Activated CD8-positive, alpha-beta memory T cell treated with anti-CD3 and anti-CD28 coated beads, Interleukin-2, amount 50 U/mL, for 48 hours (primary cell): Measurements from ENCODE around the gene LENEP.

Experiments used
- DNase-seq: peaks from one replicate; pipeline ENCODE4 v3.0.0-alpha.2; 2020

LENEP gene, protein sequence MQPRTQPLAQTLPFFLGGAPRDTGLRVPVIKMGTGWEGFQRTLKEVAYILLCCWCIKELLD

DNA sequence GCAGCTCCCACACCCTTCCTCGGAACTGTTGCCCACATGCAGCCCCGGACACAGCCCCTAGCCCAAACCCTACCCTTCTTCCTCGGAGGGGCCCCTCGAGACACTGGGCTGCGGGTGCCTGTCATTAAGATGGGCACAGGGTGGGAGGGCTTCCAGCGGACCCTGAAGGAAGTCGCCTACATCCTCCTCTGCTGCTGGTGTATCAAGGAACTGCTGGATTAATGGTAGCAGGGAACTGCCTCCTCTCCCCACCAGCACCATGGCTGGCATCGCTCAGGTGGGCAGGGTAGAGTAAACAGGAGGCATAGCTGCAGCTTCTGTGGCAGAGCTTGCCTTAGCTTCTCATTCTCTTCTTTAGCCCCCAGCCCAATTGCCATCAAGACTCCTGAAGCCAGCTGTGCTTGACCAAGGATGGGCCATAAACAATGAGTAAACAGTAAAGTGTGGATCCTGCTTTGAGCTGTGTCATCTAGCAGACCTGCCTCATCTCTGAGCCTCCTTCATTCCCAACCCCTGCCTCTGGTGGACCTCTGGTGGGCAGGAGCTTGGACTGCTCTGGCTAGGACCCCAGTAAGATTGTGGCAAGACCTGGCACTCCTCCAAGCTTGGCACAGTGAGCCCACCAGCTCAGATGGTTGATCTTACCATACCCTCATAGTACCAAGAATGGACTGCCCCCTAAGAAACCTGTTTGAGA lies at the start of gene LENEP:
Gene LENEP, plus strand, starts transcription at position 15 of the 697 bp plus-strand sequence. Its CDS starts 22 bp downstream, at position 37.
- no peak for DNase-seq

DNA sequence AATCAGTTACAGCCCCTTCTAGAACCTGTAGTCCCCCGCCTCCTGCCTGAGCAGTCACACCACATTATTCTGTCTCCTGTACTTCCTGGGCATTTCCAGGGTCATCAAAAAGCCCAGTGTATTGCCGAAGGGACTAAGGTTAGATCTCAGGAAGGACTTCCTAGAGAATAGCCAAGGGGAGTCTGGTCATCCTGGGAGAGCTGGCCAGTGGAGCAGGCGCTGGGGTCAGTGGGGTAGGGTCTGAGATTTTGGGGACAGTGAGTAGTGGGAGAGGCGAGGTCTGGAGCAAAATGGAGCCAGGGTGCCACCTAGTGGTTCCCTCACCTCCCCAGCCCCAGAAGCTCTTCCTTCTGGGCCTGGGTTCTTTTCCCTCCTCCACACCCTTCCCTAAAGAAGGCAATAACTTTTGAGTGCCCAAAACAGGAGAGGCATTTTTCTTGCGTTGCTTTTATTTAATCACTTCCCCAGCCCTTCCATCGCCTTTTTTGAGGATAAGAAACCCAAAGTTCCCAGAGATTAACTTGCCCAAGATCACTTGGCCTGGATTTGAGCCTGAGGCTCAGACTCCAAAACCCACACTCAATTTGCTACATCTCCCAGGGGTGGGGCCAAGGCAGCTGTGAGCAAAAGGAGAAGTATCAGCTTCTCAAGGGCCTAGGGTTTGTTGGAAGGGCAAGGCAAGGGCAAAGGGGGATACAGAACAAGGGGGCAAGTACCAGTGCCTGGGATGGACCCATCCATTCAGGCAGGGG lies 49.6 kb upstream of the LENEP start:
- DNase-seq = no peak

DNA sequence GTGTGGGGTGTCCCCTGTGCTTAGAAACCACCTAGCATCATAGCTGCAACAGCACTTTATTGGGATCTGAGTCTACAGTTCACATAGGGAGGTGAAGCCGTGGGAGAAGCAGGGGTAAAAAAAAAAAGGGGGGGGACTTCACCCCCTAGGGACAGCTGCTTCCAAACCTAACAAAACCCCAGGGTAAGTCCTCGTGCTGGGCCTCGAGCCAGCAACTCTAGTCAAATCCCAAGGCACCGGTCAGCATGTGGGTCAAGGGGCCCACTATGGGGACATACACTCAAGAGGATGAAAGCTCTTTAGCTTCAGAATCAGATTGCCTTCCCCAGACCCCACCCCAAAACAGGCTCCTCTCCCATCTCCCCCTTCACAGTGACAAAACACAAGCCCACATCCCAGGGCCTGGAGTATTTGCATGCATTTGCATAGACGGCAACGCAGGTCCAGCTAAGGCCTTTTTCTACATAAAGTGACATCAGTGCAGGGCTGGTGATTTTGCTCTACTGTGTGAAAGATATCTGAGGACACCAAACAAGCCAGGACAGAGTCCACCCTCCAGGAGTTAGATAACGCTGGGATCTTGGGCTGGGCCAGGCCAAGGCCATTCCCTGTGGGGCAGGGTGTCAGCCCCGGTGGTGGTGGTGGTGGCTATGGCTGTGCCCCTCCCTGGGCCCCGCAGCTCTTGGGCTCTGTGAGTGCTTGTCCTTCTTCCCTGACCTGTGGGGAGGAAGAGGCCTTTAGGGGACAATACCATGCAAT lies 48.8 kb upstream of the LENEP start:
- no peak for DNase-seq

DNA sequence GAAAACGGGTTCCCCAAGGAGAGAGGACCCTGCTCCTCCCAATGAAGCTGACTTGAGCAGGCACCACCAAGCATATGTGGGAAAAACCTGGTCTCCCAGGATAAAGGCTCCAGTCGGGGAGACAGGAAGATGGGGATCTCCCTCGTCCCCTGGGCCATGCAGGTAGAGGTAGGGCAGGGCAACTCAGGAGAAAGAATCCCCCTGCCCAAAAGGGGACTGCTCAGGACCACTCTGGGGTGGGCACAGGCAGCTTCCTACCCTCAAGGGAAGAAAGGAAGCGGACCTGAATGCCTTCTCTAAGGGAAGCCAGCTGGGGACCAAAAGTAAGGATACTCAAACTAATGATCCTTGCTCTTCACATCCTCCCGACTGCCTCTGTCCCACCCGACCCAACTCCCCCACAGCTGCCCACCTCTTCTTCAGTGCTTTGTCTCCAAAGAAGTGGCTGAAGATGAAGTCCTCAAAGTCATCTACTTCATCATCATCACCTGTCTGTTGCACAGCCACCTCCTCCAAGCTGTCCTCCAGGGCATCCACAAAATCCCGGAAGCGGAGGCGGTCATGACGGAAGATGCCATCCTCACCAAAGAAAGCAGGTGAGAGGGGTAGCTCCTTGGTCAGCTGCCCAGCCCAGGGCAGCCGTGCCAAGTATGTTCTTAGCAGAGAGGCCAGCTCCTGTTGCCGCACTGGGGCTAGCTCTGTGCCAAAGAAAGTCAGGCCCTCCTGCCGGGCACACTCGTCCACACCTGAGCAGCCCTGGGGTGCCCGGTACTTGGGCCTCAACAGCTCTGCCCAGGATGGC lies 48.0 kb upstream of the LENEP start:
- DNase-seq = no peak

DNA sequence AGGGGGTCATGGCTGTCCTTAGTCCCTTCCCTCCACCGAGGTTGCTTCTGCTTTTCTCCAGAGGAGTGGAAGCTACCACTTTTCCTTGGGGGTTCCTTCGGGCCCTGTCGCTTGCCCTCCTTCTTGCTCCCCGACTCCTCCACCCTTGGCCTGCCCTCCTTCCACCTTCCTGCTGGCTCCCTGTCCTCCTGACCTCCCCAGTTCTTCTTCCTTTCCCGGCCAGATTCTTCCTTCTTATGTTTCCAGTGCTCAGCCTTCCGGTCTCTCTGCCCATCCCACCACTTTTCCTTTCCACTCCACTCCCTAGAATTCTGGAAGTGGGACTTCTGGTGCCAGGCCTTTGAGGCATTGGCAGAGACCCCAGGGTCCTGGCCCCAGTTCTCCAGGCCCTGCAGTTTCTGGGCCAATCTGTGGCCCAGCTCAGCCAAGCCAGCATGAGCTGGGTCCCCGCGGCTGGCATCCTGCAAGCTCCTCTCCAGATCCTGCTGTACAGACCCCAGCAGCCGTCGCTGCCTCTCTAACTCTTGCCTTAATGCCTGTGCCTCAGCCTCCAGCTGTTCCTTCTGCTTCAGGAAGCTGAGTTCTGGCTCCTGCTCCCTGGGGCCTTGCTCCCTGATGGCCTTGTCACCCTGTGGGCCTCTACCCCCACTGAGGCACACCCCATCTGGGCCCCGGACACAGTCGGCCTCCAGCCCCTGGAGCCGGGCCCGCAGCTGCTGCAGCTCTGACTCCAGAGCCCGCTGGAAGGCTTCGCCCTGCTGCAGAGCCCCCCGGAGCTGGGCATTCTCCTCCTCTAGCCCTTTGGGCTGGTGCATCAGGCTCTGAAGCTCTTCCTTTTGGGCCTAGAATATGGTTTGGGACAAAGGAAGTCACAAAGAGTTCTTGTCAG lies 47.2 kb upstream of the LENEP start:
- no peak for DNase-seq

DNA sequence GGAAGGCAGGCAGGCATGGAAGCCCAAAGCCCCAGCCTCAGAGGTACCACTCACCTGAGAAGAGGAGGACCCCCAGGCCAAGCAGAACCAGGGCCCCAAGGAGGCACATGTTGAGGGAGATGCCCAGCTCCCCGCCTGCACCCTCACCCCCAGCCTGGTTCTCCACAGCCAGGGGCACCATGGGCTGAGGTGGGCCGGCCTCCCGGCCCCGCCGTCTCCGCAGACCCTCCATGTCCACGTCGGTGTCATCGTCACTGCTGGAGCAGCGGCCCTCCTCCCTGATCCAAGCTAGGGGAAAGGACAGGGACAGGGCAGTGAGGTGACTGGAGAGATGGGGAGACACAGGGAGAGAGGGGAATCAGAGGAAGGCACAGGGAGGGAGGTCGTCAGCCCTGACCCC lies 45.3 kb upstream of the LENEP start:
- DNase-seq = no peak

DNA sequence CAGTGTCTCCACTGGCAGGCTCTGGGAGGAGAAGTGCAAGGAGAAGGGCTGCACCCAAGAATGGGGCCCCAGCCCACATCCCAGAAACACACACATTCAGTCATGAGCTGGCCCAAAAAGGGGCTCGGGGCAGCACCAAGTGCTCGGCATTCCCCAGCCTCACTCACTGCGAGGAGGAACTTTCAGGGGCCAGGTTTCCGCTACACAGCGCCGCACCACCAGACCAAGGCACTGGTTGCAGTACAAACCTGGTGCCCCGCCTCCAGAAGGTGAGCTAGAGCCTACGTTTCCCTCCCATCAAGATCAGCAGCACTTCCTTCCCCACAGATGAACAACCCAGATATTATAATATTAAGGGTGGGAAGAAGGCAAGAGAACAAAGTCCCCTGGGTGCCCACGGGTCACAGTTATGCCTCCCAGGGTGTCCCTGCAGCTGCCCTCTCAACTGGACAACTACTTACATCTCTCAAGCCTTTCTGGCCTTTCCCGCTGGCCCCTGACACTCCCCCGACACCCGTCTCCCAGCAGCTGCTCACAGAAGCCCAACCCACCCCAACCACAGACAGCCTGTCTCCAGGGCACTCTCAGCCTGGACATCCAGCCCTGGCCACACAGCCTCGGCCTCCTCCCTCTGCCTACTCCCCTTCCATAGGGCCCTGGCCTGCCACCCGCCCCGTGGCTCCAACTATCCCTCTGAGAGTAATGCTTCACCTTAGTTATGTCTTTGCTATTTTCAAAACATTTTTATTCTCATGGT lies 41.3 kb upstream of the LENEP start:
- peak; percentile 79 for DNase-seq

DNA sequence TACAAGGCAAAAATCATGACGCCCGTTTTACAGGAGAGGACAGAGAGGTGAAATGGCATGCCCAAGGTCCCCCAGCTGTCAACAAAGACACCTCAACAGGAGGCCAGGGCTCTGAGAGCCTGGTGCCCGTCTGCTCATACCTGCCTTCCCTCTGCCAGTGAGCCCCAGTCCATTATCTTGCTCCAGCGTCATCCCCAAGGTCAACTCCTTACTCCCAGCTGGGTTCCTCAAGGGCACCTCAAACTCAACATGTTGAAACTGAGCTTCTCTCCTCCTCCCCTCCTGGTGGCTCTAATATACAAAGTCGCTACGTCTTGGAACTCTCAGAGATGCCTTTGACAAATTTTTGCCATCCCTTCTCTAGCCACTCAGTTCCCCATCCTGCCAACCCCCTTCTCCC lies 40.7 kb upstream of the LENEP start:
- DNase-seq = no peak

DNA sequence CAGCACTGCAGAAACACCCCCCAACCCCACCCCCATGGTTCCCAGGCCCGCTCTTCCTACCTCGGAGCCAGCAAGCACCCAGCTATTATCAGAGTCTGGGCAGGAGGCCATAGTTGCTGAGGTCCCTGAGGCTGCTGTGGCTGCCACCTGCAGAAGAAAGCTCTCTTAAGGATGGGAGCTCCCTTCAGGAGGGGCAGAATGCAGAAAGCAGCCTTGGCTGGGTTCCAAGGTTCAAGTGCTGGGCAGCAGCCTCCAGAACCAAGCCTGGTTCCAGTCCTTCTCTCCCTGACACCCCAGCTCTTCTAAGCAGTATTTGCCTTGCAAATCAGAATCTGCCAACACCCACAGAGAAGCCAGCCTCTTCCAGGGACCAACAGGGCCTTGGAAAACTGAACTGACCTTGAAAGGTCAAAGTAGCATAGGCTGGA lies 39.8 kb upstream of the LENEP start:
- no peak for DNase-seq

DNA sequence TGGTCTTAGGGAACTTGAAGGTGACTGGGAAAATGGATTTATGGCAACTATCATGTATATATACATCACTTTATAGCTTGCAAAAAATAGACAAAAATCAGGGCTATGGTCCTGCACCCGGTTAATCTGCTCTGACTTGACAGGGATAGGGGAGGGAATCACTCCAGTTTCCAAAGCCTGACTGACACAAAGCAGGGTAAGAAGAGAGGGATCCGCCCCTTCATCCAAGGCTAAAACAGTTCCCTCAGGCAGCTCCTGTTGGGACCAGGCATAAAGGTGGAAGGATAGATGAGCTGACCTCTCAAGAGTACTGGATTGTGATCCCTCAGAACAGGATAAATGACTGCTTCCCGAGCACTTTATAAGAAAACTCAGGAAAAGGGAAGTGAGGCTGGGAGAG lies 38.8 kb upstream of the LENEP start:
- DNase-seq = no peak

DNA sequence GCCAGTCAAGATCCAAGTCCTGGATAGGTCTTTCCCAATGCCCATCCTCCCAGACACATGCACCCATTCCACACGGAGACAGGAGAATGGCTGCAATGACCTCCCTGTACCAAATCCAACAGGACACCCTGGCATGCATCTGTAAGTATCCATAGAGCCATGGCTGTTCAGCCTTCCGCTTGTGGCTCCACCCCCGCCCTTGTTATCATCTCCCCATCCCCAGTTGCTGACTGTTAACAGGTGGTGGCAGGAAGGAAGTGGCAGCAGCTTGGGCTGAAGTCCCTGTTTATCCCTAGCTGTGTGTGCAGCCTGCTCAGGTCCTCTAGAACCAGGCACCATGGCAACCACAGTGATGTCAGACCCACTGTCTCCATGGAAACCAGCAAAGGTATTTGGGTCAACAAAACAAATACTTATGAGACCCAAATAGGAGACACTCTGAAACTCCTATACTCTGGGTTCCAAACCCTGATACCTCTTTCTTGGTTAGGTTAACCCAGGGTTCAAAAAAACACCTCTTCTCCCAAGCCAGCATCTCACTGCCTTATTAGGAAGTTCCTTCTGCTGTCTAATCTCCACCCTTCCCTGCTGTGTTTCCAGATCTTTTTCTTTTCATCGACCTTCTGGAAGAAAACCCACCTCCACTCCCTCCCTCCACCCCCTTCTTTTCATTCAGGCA lies 38.2 kb upstream of the LENEP start:
- DNase-seq = peak; percentile 83

DNA sequence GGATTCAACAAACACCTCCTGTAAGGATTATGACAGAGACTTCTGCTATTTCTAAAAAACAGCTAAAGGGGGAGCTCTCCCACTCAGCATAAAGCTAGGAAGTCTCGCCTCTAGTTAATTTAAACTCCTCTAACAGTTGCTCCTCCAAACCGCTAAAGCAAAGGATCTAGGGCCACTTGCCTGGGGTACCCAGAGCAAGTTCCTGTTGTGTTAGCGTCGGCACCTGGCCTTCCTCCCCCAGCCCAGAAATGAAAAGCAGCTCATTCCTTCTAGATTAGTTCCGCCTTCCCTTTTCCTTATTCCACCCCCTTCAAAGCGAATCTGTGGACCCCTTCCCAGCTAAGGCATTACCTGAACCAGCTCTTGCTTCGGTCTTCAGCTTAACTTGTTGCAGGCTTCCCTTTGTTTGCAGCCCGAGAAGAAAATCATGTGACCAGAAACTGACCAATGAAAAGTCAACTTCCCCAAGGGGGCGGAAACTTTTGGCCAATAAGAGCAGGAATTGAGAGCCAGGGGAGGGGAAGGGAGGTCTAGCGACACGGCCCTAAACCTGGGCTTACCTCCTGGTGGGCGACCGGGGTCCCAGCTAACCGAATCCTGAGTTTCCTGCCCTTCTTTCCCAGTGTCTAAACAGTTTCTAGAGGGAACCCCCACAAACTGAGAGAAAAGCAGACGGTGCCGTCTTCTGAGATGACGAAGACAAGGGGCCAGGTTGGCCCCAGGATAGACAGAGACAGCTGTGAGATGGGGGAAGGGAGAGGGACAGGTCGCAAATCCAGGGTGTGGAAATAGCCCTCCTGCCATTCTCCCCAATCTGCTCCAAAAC lies 37.5 kb upstream of the LENEP start, which contains the start of gene PBXIP1:
Gene PBXIP1, minus strand, starts transcription at position 382 of the 826 bp plus-strand sequence. CDS start 2,378 bp downstream, outside the sequence.
- peak; percentile 76 for DNase-seq

DNA sequence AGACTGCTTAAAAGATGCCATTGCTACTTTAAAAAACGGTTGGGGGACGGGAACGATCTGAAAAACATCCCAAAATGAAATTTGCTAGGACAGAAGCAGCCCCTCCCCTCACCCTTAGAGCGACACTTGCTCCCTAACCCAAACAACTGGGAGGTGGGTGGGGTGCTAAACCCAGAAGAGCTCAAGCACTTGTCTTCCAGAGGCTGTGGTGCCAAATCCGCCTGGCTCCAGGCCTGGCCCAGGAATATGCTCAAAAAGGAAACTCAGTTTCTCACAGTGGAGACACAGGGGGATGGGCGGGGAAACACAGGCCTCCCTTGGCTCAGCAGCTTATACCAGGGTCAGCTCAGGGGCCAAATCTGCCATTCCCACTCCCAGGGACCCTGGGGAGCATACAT lies 36.8 kb upstream of the LENEP start:
- no peak for DNase-seq

DNA sequence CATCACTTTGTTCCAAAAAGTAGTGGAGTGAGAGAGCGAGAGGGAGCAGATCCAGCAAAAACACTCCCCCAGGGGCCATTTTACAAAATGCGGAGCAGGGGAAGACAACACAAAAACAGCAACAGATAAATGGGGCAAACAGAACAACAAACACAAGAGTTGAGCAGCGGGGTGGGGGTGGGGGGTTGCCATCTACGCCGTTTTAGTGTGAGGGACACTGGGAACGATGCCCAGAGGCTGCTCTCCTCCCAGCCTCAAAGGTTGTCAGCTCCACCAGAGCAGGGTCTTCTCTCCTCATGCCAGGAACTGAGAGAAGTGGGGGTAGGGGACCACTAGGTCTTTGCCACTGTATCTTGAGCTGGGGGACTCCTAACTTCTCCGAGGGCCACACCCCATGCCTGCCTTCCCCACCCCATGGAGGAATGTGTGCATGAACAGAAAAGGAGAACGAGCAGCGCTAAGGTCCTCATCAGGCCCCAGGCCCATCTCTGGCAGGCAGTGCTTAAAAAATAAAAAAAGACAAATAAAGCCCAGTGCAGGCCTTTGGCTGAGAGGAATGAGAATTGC lies 36.2 kb upstream of the LENEP start:
- DNase-seq = no peak

DNA sequence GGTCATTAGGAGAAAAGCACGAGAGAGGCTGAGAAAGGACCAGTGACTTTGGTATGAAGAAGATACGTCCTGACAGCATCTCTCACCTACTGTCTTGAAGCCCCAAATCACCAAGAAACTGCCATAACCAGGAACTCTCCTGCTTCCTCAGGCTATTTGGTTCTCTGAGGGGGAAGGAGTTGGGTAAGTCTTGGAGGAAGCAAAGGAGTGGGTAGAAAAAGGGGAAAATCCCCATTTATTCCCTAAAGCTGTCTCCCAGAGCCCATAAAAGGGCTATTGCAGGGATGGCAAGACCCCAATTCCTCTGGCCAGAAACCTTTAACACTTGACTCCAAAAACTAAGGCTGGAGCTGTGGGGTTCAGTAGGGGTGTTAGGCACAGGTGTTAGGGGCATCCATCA lies 35.4 kb upstream of the LENEP start:
- no peak for DNase-seq

DNA sequence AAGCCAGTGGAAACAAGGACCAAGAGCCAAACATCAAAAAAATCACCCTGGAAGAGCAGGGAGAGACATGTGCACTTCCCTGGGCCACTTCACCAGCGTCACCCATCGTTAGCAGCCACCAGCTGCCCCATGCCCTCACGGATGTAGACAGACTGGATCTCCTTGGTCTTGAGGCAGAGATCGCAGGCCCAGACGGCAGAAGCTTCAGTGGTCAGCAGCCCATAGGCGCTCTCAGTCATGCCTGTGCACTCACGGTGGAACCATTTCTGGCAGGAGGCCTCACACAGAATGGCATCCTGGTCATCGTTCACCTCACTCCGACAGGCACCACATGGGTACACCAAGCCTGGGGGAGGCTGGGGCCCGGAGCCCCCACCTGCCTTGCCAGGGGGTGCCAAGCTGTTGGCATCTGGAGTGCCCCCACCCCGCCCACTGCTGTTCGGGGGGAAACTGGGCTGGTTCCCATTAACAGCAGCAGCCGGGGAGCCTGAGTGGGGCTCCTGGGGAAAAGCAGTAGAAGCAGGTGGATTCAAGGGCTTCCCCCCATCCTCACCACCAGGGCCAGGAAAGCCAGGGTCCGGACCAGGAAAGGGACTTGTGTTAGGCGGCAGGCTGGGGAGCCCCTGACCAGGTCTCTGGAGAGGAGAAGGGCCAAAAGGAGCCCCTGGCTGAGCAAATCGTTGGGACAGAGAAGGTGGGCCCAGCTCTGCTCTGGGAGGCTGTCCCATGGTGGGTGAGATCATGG lies 34.5 kb upstream of the LENEP start:
- DNase-seq = no peak

DNA sequence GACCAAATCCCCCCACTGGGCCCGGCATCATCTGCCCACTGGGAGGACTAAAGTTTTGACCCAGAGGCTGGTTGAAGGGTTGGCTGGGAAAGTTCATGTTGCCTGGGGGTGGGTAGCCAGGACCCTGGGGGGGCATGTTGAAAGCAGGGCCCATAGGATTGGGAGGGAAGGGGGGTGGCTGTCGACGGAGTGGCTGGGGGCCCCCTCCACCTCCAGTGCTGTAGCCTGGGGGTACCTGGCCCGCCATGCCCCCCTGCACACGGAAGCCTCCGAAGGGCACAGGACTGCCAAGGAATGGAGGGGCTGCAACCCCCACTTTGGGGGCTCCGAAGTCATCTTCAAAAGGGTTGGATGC lies 34.0 kb upstream of the LENEP start:
- DNase-seq = no peak

DNA sequence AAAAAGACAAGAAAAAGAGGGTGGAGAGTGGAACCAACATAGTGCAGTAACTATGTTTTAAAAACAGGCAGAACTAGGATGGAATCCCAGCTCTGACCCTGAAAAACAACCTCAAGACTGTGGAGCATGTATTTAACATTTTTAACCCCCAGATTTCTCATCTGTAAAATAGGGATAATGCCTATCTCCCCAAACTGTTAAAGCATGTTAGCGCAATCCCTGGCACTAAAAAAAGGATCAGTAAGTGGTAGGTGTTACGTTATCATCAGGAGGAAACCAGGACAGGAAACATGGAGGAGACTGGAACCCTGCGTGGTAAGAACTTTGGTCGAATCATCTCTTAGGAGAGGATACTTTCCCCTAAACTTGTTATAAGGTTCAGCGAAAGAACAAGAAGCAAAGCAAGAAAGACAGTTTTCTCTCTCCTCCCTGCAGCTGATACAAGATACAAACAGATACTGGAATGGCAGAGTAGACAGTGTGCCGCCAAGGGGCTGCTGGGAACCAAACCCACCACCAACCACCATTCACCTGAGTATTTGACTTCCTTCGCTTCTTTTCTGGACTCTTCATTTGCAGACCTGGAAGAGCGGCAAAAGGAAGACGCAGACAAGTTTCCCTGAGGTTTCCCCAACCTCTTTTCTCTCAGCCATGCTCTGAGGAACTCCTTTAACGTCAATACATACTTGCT lies 32.8 kb upstream of the LENEP start:
- DNase-seq = no peak
